Measurements from ENCODE around the gene CPN2. TPM values are rescaled to one million over a fixed set of nuclear protein-coding genes. Genes with fewer than 3 reads are reported as not detected.

The CPN2 gene
- total RNA-seq, 4 donors from 2014 or later: not detected

DNA sequence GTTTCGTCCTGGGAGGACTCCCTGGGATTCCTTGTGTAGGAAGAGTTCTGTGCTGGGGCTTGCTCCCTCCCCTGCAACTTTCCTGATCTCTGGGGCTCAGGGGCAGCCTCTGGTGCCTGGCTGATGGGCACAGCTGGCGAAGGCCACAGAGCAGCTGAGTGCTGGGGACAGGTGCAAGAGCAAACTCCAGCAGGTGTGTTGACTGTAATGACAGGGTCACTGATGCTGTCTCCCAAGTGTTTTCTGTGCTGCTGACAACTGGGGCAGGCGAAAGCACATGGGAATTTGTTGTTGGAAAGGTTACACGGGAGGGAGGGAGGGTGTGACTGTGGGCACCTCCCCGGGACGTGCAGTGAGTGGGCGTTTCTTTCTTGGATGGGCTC is 21.6 kb downstream of the CPN2 start:
- Histone ChIP-seq H3K9me3 (peaks cover 0 to 4% (median 0%) of the 10 kb centered on the region in 4 donors), H3K4me3 (no peak overlapping the region), H3K4me1 (peaks cover 0 to 10% (median 4%) of the 10 kb centered on the region in 4 donors), H3K36me3 (no peaks in the 10 kb centered on the region), H3K27ac (no peak overlapping the region), H3K27me3 (no peaks in the 10 kb centered on the region)
- no peak for DNase-seq
- TF ChIP-seq, protein P1, sequence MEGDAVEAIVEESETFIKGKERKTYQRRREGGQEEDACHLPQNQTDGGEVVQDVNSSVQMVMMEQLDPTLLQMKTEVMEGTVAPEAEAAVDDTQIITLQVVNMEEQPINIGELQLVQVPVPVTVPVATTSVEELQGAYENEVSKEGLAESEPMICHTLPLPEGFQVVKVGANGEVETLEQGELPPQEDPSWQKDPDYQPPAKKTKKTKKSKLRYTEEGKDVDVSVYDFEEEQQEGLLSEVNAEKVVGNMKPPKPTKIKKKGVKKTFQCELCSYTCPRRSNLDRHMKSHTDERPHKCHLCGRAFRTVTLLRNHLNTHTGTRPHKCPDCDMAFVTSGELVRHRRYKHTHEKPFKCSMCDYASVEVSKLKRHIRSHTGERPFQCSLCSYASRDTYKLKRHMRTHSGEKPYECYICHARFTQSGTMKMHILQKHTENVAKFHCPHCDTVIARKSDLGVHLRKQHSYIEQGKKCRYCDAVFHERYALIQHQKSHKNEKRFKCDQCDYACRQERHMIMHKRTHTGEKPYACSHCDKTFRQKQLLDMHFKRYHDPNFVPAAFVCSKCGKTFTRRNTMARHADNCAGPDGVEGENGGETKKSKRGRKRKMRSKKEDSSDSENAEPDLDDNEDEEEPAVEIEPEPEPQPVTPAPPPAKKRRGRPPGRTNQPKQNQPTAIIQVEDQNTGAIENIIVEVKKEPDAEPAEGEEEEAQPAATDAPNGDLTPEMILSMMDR (IDR thresholded peaks at IDR 0.05): no peak
- TF ChIP-seq POLR2A (IDR thresholded peaks at IDR 0.05): no peak

DNA sequence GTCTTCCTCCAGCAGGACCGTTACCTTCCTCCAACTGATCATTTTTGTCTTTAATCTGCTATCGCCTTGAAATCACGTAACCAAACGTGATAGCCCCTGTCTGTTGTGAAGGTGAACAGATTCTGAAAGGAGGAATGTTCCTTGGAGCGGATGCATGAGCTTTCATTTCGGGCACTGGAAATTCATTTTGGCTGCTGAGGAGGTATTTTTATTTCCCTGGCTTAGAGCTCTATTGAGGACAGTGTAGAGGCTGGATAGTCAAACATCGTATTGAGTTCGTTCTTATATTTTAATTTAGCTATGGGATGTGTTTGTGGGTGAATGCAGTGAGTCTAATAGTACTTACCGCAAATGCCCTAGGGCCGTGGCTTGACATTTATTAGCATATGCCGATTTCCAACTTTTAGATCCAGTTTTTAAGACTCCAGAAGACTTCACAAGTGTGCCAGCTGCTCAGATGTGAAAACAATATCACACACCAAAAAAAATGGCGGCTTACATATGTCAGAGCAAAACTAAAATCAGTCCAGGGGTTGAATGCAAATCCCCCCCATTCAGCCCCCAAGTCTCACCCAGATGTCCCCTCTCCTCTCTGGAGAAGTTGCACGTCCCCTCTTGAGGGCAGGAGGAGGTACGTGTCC is 22.1 kb downstream of the CPN2 start:
- Histone ChIP-seq H3K27me3 (no peaks in the 10 kb centered on the region), H3K36me3 (no peaks in the 10 kb centered on the region), H3K4me1 (peaks cover 0 to 14% (median 4%) of the 10 kb centered on the region in 4 donors), H3K27ac (no peak overlapping the region), H3K9me3 (peaks cover 0 to 4% (median 0%) of the 10 kb centered on the region in 4 donors), H3K4me3 (no peak overlapping the region)
- DNase-seq: no peak
- TF ChIP-seq, protein P1 (IDR thresholded peaks at IDR 0.05): no peak
- no peak for TF ChIP-seq POLR2A (IDR thresholded peaks at IDR 0.05)

DNA sequence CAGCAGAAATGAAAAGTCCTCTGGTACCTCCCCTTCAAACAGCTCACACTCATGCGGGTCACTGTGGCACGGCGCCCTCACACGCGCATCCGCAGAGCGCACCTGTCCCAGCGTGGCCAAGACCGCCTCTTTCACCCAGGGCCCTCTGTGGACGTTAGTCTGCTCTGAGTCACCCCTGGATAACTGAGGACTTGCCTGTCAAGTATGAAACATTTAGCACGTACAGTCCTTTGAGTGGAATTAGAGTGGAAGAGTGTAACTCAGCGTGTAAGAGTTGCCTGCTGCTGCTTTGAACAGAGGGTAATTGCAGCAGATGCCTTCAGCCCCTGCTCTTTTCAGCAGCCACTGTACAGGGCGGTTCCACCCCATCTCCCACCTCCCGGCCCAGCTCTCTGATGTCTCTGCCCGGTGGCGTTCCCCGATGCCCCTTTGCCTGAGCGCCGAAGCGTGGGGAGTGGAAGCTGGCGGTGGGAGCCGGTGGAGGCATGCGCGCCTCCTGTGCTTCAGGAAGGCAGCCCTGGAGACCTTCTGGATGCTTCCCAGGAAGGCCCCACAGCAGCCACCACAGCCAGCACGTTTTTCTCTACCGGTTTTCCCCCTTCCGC is 23.0 kb downstream of the CPN2 start:
- Histone ChIP-seq H3K27ac (no peak overlapping the region), H3K27me3 (no peaks in the 10 kb centered on the region), H3K4me1 (peaks cover 0 to 16% (median 0%) of the 10 kb centered on the region in 4 donors), H3K9me3 (no peaks in the 10 kb centered on the region), H3K4me3 (no peak overlapping the region), H3K36me3 (no peaks in the 10 kb centered on the region)
- TF ChIP-seq, protein P1 (IDR thresholded peaks at IDR 0.05): no peak
- no peak for TF ChIP-seq POLR2A (IDR thresholded peaks at IDR 0.05)
- DNase-seq: no peak

DNA sequence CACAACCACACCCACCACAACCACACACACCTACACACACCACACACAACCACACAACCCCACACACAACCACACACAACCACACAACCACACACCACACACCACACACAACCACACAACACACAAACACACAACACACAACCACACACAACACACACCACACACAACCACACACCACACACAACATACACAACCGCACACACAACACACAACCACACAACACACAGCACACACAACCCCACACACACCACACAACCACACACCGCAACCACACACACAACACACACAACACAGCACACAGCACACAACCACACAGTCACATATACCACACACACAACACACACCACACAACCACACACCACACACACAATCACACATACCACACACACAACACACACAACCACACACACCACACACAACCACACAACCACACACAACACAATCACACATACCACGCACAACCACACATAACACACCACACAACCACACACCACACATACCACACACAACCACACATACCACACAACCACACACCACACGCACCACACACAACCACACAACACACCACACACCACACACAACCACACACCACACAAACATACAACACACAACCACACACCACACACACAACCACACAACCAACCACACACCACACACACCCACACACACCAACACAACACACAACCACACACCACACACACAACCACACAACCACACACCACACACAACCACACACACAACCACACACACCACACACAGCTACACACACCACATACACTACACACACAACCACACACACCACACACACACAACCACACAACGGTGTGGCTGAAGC is 23.7 kb downstream of the CPN2 start:
- no peak for DNase-seq
- Histone ChIP-seq H3K9me3 (no peaks in the 10 kb centered on the region), H3K4me1 (peaks cover 0 to 11% (median 0%) of the 10 kb centered on the region in 4 donors), H3K27ac (no peak overlapping the region), H3K27me3 (no peaks in the 10 kb centered on the region), H3K4me3 (no peak overlapping the region), H3K36me3 (no peaks in the 10 kb centered on the region)
- TF ChIP-seq, protein P1 (IDR thresholded peaks at IDR 0.05): no peak
- TF ChIP-seq POLR2A (IDR thresholded peaks at IDR 0.05): no peak

DNA sequence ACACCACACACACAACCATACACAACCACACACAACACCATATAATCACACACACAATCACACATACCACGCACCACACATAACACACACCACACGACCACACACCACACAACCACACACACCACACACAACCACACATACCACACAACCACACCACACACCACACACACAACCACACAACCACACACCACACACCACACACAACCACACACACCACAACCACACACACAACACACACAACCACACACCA is 24.2 kb downstream of the CPN2 start:
- TF ChIP-seq POLR2A (IDR thresholded peaks at IDR 0.05): no peak
- TF ChIP-seq, protein P1 (IDR thresholded peaks at IDR 0.05): no peak
- Histone ChIP-seq H3K36me3 (no peaks in the 10 kb centered on the region), H3K4me1 (peaks cover 0 to 11% (median 0%) of the 10 kb centered on the region in 4 donors), H3K27ac (no peak overlapping the region), H3K9me3 (no peaks in the 10 kb centered on the region), H3K27me3 (no peaks in the 10 kb centered on the region), H3K4me3 (no peak overlapping the region)
- no peak for DNase-seq
